Hepatocyte (in vitro differentiated cells): Measurements from ENCODE around the gene HAND1. TPM values are rescaled to one million over a fixed set of nuclear protein-coding genes. Genes with fewer than 3 reads are reported as not detected.

Experiments used
- DNase-seq: peaks from one replicate; pipeline ENCODE4 v3.0.0-alpha.2; 2016; ENCODE audit warnings: low spot score
- H2AFZ ChIP-seq: fragments of 200-600 bp; sonication (generic); 2 replicates; pipeline ENCODE4 v1.6.0; 2016; ENCODE audit warnings: antibody characterized with exemption, mild to moderate bottlenecking
- H3K27ac ChIP-seq: fragments of 200-600 bp; sonication (generic); 2 replicates; pipeline ENCODE4 v1.5.1; 2016; ENCODE audit warnings: mild to moderate bottlenecking
- H3K27me3 ChIP-seq: fragments of 200-600 bp; sonication (generic); 2 replicates; pipeline ENCODE4 v1.6.1; 2016
- H3K36me3 ChIP-seq: fragments of 200-600 bp; sonication (generic); replicated peaks from 2 replicates; pipeline ENCODE4 v1.5.1; 2016; ENCODE audit warnings: low read depth; ENCODE audit not compliant: insufficient read depth
- H3K4me1 ChIP-seq: fragments of 200-600 bp; sonication (generic); 2 replicates; pipeline ENCODE4 v1.5.1; 2016; ENCODE audit warnings: mild to moderate bottlenecking, moderate library complexity; ENCODE audit not compliant: insufficient read depth
- H3K4me2 ChIP-seq: fragments of 200-600 bp; sonication (generic); 2 replicates; pipeline ENCODE4 v1.6.0; 2016
- H3K4me3 ChIP-seq: fragments of 200-600 bp; sonication (generic); 2 replicates; pipeline ENCODE4 v1.5.1; 2016; ENCODE audit warnings: mild to moderate bottlenecking
- H3K79me2 ChIP-seq: fragments of 200-600 bp; sonication (generic); 2 replicates; pipeline ENCODE4 v1.6.0; 2017; ENCODE audit warnings: mild to moderate bottlenecking
- H3K9me2 ChIP-seq: fragments of 200-600 bp; sonication (generic); replicated peaks from 2 replicates; pipeline ENCODE4 v1.6.0; 2017; ENCODE audit warnings: mild to moderate bottlenecking; ENCODE audit not compliant: insufficient read depth
- H3K9me3 ChIP-seq: fragments of 200-600 bp; sonication (generic); 2 replicates; pipeline ENCODE4 v1.5.1; 2016; ENCODE audit warnings: low read depth, mild to moderate bottlenecking
- H4K20me1 ChIP-seq: fragments of 200-600 bp; sonication (generic); 2 replicates; pipeline ENCODE4 v1.6.0; 2016; ENCODE audit warnings: mild to moderate bottlenecking; ENCODE audit not compliant: insufficient read depth, poor library complexity, severe bottlenecking
- EZH2 ChIP-seq: fragments of 200-600 bp; sonication (generic); IDR thresholded peaks from 2 replicates; pipeline ENCODE4 v1.6.1; 2016; ENCODE audit warnings: antibody characterized with exemption, mild to moderate bottlenecking, borderline replicate concordance
- EZH2phosphoT487 ChIP-seq: fragments of 200-600 bp; sonication (generic); IDR thresholded peaks from one replicate; pipeline ENCODE4 v1.6.1; 2018; ENCODE audit warnings: antibody characterized with exemption, mild to moderate bottlenecking, low read depth, moderate library complexity; ENCODE audit not compliant: unreplicated experiment, severe bottlenecking
- WGBS: methylation state at CpG from one replicate; pipeline ENCODE4 v1.1.6; 2016; ENCODE audit warnings: low lambda C conversion rate; ENCODE audit errors: missing lambda C conversion rate; 5-methylcytosine and 5-hydroxymethylcytosine counted together
- polyA plus RNA-seq: library from polyadenylated mRNA; unstranded; fragments of >200 nt; fragmentation: Nextera tagmentation; extraction: Ambion mirVana; gene quantifications from 2 replicates; pipeline ENCODE4 v1.2.1, GENCODE V29; 2016
- total RNA-seq: library from RNA; depleted of rRNA; stranded (reverse); fragments of >200 nt; gene quantifications from 2 replicates; pipeline ENCODE4 v1.2.3, GENCODE V29; 2014
- TF ChIP-seq, protein P1 (sequence below): fragments of 200-600 bp; sonication (generic); IDR thresholded peaks from 2 replicates; pipeline ENCODE4 v1.5.1; 2016; ENCODE audit warnings: antibody characterized with exemption, mild to moderate bottlenecking; ENCODE audit not compliant: poor library complexity

HAND1 gene
- total and polyA plus RNA-seq, 2 experiments from 2014 or later: 39.2 to 118 TPM

DNA sequence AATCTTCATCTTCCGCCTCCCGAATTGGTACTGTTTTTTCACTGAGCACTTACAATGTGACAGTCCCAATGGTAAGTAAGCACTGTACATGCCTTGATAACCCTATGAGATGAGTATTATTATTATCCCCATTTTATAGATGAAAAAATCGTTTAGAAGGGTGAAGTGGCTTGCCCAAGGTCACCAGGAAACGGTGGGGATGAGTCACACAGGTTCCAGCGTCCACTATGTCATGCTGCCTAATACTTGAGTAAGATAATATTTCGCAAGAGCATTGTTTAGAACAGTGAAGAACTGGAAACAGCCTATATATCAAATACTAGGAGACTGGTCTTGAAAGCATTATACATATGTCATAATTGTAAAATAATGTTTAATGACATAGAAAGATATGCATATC is 12.9 kb downstream of the HAND1 start:
- no peak for DNase-seq
- no peaks in the 10 kb centered on the region for H3K36me3 ChIP-seq
- TF ChIP-seq, protein P1, sequence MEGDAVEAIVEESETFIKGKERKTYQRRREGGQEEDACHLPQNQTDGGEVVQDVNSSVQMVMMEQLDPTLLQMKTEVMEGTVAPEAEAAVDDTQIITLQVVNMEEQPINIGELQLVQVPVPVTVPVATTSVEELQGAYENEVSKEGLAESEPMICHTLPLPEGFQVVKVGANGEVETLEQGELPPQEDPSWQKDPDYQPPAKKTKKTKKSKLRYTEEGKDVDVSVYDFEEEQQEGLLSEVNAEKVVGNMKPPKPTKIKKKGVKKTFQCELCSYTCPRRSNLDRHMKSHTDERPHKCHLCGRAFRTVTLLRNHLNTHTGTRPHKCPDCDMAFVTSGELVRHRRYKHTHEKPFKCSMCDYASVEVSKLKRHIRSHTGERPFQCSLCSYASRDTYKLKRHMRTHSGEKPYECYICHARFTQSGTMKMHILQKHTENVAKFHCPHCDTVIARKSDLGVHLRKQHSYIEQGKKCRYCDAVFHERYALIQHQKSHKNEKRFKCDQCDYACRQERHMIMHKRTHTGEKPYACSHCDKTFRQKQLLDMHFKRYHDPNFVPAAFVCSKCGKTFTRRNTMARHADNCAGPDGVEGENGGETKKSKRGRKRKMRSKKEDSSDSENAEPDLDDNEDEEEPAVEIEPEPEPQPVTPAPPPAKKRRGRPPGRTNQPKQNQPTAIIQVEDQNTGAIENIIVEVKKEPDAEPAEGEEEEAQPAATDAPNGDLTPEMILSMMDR: no peak
- TF ChIP-seq EZH2phosphoT487: no peak
- no peak for TF ChIP-seq EZH2
- H2AFZ ChIP-seq: no peak overlapping the region
- no peaks in the 10 kb centered on the region for H3K79me2 ChIP-seq
- H3K9me2 ChIP-seq: no peaks in the 10 kb centered on the region
- H3K9me3 ChIP-seq: no peaks in the 10 kb centered on the region
- H3K27me3 ChIP-seq: peaks cover 1% of the 10 kb centered on the region
- H3K27ac ChIP-seq: no peak overlapping the region
- H3K4me2 ChIP-seq: no peak overlapping the region
- H3K4me1 ChIP-seq: no peaks in the 10 kb centered on the region
- WGBS: 54% methylated on average over 6 of the region's 6 CpGs
- H3K4me3 ChIP-seq: no peak overlapping the region
- H4K20me1 ChIP-seq: no peaks in the 10 kb centered on the region

DNA sequence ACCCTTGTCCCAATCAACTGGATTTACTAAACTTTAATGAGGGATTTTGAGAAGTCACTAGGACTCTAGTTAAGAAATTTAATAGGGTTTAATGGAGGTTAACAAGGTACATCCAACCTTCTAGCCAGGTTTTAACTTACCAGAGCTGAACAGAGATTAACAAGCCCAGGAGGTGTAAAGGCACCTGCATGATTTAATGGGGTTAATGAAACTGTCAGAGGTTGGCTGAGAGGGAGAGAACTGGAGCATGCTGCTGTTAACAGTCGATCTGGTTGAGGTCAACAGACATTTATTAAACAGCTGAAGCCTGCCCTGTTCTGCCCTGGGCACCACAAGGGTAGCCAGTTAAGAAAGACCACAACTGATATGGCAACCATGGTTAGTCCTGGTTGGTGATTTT is 13.6 kb downstream of the HAND1 start:
- no peak for DNase-seq
- Histone ChIP-seq H3K9me2 (no peaks in the 10 kb centered on the region), H3K36me3 (no peaks in the 10 kb centered on the region), H3K27ac (no peak overlapping the region), H3K79me2 (no peaks in the 10 kb centered on the region), H2AFZ (no peak overlapping the region), H3K4me1 (no peaks in the 10 kb centered on the region), H3K4me2 (no peak overlapping the region), H4K20me1 (no peaks in the 10 kb centered on the region), H3K27me3 (no peaks in the 10 kb centered on the region), H3K4me3 (no peak overlapping the region), H3K9me3 (no peaks in the 10 kb centered on the region)
- 11% methylated on average over 1 of the region's 1 CpG for WGBS
- TF ChIP-seq EZH2: no peak
- no peak for TF ChIP-seq EZH2phosphoT487
- TF ChIP-seq, protein P1: no peak

DNA sequence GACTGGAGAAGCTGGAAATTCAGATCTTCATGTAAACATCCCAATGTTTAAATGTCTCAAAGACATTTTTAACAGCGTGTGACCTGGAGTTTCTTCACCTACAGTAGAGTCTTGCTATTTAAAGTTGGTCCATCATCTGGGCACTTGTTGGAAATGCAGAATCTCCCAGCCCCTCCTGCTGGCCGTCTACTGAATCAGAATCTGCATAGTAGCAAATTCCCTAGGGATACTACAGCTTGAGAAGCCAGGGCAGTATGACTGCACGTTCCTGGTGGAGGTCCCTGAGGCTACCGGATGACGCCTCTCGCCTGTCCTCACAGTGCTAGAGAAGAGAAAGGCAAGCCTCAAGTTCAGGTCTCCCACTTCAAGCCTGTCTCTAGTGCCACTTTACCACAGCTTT is 16.5 kb downstream of the HAND1 start:
- no peaks in the 10 kb centered on the region for H3K9me2 ChIP-seq
- TF ChIP-seq, protein P1: peak; percentile 26
- no peak for TF ChIP-seq EZH2
- 54% methylated on average over 6 of the region's 6 CpGs for WGBS
- no peaks in the 10 kb centered on the region for H3K9me3 ChIP-seq
- H4K20me1 ChIP-seq: no peaks in the 10 kb centered on the region
- H3K4me2 ChIP-seq: no peak overlapping the region
- no peaks in the 10 kb centered on the region for H3K27me3 ChIP-seq
- no peaks in the 10 kb centered on the region for H3K4me1 ChIP-seq
- H3K27ac ChIP-seq: no peak overlapping the region
- H2AFZ ChIP-seq: no peak overlapping the region
- DNase-seq: no peak
- H3K4me3 ChIP-seq: no peak overlapping the region
- H3K36me3 ChIP-seq: no peaks in the 10 kb centered on the region
- no peaks in the 10 kb centered on the region for H3K79me2 ChIP-seq

DNA sequence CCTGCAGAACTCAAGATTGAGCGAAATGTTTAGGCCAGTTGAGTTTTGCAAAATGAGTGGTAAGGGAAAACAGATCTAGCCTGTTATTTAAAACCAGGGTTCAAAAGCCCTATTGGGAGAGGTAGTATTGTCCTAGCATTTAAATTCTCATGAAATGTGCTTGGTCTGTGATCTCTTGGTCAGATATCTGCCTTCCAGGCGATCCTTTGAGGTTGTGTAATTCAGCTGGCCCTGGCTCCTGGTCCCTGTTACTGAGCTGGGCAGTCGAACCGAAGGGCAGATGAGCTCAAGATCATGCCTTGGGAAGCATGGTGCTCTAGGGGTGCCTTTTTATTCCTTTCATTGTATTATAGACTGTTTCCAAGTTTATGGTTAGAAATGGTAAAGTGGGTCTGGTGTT is 17.9 kb downstream of the HAND1 start:
- H3K9me3 ChIP-seq: no peaks in the 10 kb centered on the region
- H3K9me2 ChIP-seq: no peaks in the 10 kb centered on the region
- 85% methylated on average over 4 of the region's 4 CpGs for WGBS
- DNase-seq: no peak
- no peaks in the 10 kb centered on the region for H3K4me1 ChIP-seq
- no peak overlapping the region for H3K4me3 ChIP-seq
- TF ChIP-seq EZH2phosphoT487: no peak
- TF ChIP-seq EZH2: no peak
- TF ChIP-seq, protein P1: no peak
- no peaks in the 10 kb centered on the region for H3K27me3 ChIP-seq
- H4K20me1 ChIP-seq: no peaks in the 10 kb centered on the region
- no peaks in the 10 kb centered on the region for H3K79me2 ChIP-seq
- H3K4me2 ChIP-seq: no peak overlapping the region
- H3K27ac ChIP-seq: no peak overlapping the region
- no peak overlapping the region for H2AFZ ChIP-seq
- H3K36me3 ChIP-seq: no peaks in the 10 kb centered on the region
